Erythroblast (primary cell): Measurements from ENCODE around the gene PRIMA1.

ENCODE experiments used
- GATA1 ChIP-seq: IDR thresholded peaks from 2 replicates; pipeline ENCODE4 v1.6.1; 2011; ENCODE audit warnings: low read depth, mild to moderate bottlenecking, control low read depth, low read length, moderate library complexity
- POLR2A ChIP-seq: IDR thresholded peaks from 2 replicates; pipeline ENCODE4 v1.6.1; 2011; ENCODE audit warnings: mild to moderate bottlenecking, low read length

- TF ChIP-seq POLR2A: no peak
- TF ChIP-seq GATA1: no peak
Observed at GRCh38 chr14:93735206-93735605, 53.1 kb downstream of the PRIMA1 start.
